Activated CD4-positive, alpha-beta memory T cell treated with anti-CD3 and anti-CD28 coated beads, Interleukin-2, amount 10 ng/mL, durations not matched to agents 7 days and 5 days (primary cell): ENCODE results near the gene HASPIN. TPM values are rescaled to one million over a fixed set of nuclear protein-coding genes. Genes with fewer than 3 reads are reported as not detected.

Experiments
- CTCF ChIA-PET: fragments of 350-600 bp; sonication (Branson Sonifier 250); formaldehyde crosslinking; loops from one replicate; lab custom pipeline; 2021; ENCODE audit warnings: antibody characterized with exemption, inconsistent platforms; lab: Charles Lee
- POLR2A ChIA-PET: fragments of 350-600 bp; sonication (Branson Sonifier 250); formaldehyde crosslinking; loops from one replicate; lab custom pipeline; 2021; ENCODE audit warnings: antibody characterized with exemption; lab: Charles Lee
- DNase-seq: peaks from one replicate; pipeline ENCODE4 v3.0.0-alpha.2; 2020
- H3K27ac Mint-ChIP-seq: one replicate; pipeline ENCODE4 v1.8.0; 2021; ENCODE audit warnings: mild to moderate bottlenecking, mixed read lengths
- H3K27me3 Mint-ChIP-seq: one replicate; pipeline ENCODE4 v1.8.0; 2021; ENCODE audit warnings: mixed read lengths
- H3K36me3 Mint-ChIP-seq: one replicate; pipeline ENCODE4 v1.8.0; 2021; ENCODE audit warnings: low read depth, mixed read lengths
- H3K4me1 Mint-ChIP-seq: one replicate; pipeline ENCODE4 v1.8.0; 2021; ENCODE audit warnings: mixed read lengths
- H3K4me3 Mint-ChIP-seq: one replicate; pipeline ENCODE4 v1.8.0; 2021; ENCODE audit warnings: mild to moderate bottlenecking, mixed read lengths
- H3K9me3 Mint-ChIP-seq: one replicate; pipeline ENCODE4 v1.8.0; 2021; ENCODE audit warnings: mixed read lengths
- total RNA-seq, 2 experiments: library from RNA; stranded (reverse); gene quantifications; one replicate each; pipeline ENCODE4 v1.2.3, GENCODE V29; 2021

HASPIN gene
- total RNA-seq, 2 experiments from 2014 or later = 23.8 to 25.2 TPM

GRCh38 chr17:3744014-3744413, 20.3 kb downstream of the HASPIN start:
- peaks cover 4% of the 10 kb centered on the region for H3K27me3 Mint-ChIP-seq
- no peak overlapping the region for H3K27ac Mint-ChIP-seq
- peaks cover 32% of the 10 kb centered on the region for H3K4me1 Mint-ChIP-seq
- DNase-seq = no peak
- H3K36me3 Mint-ChIP-seq = no peaks in the 10 kb centered on the region
- ChIA-PET CTCF (no interaction called here), POLR2A (no interaction called here)
- no peak overlapping the region for H3K4me3 Mint-ChIP-seq
- no peaks in the 10 kb centered on the region for H3K9me3 Mint-ChIP-seq

DNA sequence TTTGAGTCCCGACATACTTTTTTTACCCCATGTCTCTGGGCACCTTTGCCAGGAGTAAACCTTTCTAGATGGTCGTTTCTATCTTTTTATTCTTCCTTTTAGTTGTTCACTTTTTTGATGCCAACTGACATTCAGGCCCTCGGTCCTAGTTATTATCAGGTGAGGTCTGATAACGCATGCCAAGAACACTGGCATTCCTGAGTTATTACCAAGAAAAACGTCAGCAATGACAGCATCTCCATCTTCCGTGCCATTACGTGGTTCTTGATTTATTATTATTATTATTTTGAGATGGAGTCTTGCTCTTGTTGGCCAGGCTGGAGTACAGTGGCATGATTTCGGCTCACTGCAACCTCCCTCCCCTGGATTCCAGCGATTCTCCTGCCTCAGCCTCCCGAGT, 21.4 kb downstream of the HASPIN start:
- ChIA-PET POLR2A (no interaction called here), CTCF (no interaction called here)
- DNase-seq = no peak
- Mint-ChIP-seq H3K27ac (no peak overlapping the region), H3K9me3 (no peaks in the 10 kb centered on the region), H3K36me3 (no peaks in the 10 kb centered on the region), H3K4me1 (peaks cover 26% of the 10 kb centered on the region), H3K27me3 (peaks cover 4% of the 10 kb centered on the region), H3K4me3 (no peak overlapping the region)

- Mint-ChIP-seq H3K36me3 (no peaks in the 10 kb centered on the region), H3K4me3 (no peak overlapping the region), H3K27ac (no peak overlapping the region), H3K4me1 (peaks cover 35% of the 10 kb centered on the region), H3K9me3 (no peaks in the 10 kb centered on the region), H3K27me3 (peaks cover 4% of the 10 kb centered on the region)
- POLR2A ChIA-PET = interaction anchor here (1.5 kb wide), 1 partner anchor 10 kb away, joined by 3 read pairs; no protein-coding TSS in a partner anchor
- DNase-seq = no peak
- CTCF ChIA-PET = interaction anchor here (1.6 to 3.2 kb wide), 2 partner anchors 10 to 80 kb away, joined by 3 to 16 read pairs; no protein-coding TSS in a partner anchor
Measured at GRCh38 chr17:3747805-3748204, 24.1 kb downstream of the HASPIN start.

DNA sequence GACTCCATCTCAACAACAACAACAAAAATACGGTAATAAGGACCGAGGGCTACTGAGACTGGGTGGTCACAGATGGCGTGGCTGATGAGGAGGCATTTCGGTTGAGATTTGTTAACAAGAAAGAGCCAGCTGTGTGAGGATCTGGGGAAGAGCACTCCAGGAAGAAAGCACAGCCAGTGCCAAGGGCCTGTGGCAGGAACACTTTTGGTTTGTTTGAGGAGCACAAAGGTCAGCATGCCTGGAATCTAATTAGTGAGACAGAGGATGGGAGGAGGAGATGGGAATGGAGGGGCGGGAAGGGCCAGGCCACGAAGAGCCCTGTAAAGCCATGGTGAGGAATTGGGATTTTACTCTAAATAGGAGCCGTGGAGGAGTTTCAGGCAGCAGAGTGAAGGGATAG, 24.9 kb downstream of the HASPIN start:
- Mint-ChIP-seq H3K9me3 (no peaks in the 10 kb centered on the region), H3K4me3 (no peak overlapping the region)

DNA sequence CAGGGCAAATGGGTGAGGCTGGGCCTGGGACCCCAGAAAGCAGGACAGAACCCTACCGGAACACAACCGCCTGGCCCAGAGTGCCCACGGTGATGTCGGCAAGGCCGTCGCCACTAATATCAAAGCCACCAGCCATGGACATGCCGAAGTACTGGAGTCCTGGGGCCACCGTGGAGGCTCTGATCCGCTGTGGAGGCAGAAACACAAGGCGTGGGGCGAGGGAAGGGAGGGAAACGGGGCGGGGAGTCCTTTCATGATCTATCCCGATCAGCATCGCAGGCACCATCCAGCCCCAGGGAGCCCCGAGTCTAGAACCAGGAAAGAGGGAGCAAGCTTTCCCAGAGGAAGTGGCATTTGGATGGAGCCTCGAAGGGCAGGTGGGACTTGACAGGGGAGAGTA, 26.6 kb downstream of the HASPIN start:
- H3K27ac Mint-ChIP-seq = no peak overlapping the region
- H3K27me3 Mint-ChIP-seq = peaks cover 4% of the 10 kb centered on the region
- H3K9me3 Mint-ChIP-seq = no peaks in the 10 kb centered on the region
- H3K4me3 Mint-ChIP-seq = no peak overlapping the region
- H3K36me3 Mint-ChIP-seq = no peaks in the 10 kb centered on the region
- peaks cover 46% of the 10 kb centered on the region for H3K4me1 Mint-ChIP-seq
- no peak for DNase-seq
- CTCF ChIA-PET = interaction anchor here (1.0 to 2.1 kb wide), 5 partner anchors 11 to 96 kb away, joined by 3 to 9 read pairs (median 4); partner anchors contain the start of gene NCBP3
- POLR2A ChIA-PET = interaction anchor here (0.6 to 3.7 kb wide), 7 partner anchors 10 to 87 kb away, joined by 3 to 19 read pairs (median 4); partner anchors contain the start of gene P2RX5

More for the DNA sequence above, 24.9 kb downstream of the HASPIN start:
- POLR2A ChIA-PET = interaction anchor here (1.5 kb wide), 1 partner anchor 11 kb away, joined by 3 read pairs; no protein-coding TSS in a partner anchor
- peaks cover 39% of the 10 kb centered on the region for H3K4me1 Mint-ChIP-seq
- H3K36me3 Mint-ChIP-seq = no peaks in the 10 kb centered on the region
- peaks cover 4% of the 10 kb centered on the region for H3K27me3 Mint-ChIP-seq
- CTCF ChIA-PET = interaction anchor here (1.1 to 3.2 kb wide), 2 partner anchors 10 to 12 kb away, joined by 3 to 16 read pairs; no protein-coding TSS in a partner anchor
- DNase-seq = no peak
- H3K27ac Mint-ChIP-seq = no peak overlapping the region

- H3K36me3 Mint-ChIP-seq = no peaks in the 10 kb centered on the region
- ChIA-PET CTCF (interaction anchor here (1.0 to 2.1 kb wide), 4 partner anchors 12 to 95 kb away, joined by 3 to 9 read pairs (median 4); partner anchors contain the start of gene NCBP3), POLR2A (interaction anchor here (0.6 to 3.7 kb wide), 6 partner anchors 10 to 55 kb away, joined by 3 to 19 read pairs (median 6); partner anchors contain the start of gene P2RX5)
- H3K4me3 Mint-ChIP-seq = peak overlapping the region; percentile 73
- peak; percentile 76 for DNase-seq
- H3K27me3 Mint-ChIP-seq = peaks cover 3% of the 10 kb centered on the region
- peaks cover 50% of the 10 kb centered on the region for H3K4me1 Mint-ChIP-seq
- H3K27ac Mint-ChIP-seq = peak overlapping the region; percentile 82
- H3K9me3 Mint-ChIP-seq = no peaks in the 10 kb centered on the region
Measured at GRCh38 chr17:3750926-3751325, 27.2 kb downstream of the HASPIN start.

- ChIA-PET POLR2A (interaction anchor here (1.3 to 3.7 kb wide), 4 partner anchors 9 to 40 kb away, joined by 3 to 19 read pairs (median 5); no protein-coding TSS in a partner anchor), CTCF (interaction anchor here (1.0 to 1.4 kb wide), 2 partner anchors 11 to 94 kb away, joined by 3 to 4 read pairs; partner anchors contain the start of gene NCBP3)
- no peak for DNase-seq
- peaks cover 3% of the 10 kb centered on the region for H3K27me3 Mint-ChIP-seq
- H3K4me1 Mint-ChIP-seq = peaks cover 50% of the 10 kb centered on the region
- H3K9me3 Mint-ChIP-seq = no peaks in the 10 kb centered on the region
- no peaks in the 10 kb centered on the region for H3K36me3 Mint-ChIP-seq
- no peak overlapping the region for H3K27ac Mint-ChIP-seq
- no peak overlapping the region for H3K4me3 Mint-ChIP-seq
Measured at GRCh38 chr17:3751836-3752235, 28.1 kb downstream of the HASPIN start.

DNA sequence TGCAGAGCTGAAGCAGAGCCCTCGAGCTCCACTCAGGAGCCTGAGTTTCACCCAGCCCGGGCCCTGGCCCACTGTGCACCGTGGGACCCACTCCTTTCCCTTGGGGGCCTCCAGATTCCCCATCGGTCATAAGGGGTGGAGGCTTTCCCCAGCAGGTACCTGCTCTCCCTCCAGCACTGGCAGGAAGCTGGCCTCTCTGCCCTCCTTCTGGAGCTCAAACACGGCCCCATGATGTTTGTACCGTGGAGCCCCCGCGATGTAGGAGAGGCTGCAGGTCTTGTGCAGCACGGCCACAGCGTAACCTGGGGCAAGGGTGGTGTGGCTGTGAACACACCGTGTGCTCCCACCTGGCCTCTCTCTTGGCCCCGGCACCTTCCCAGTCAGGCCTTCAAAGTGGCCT, 29.9 kb downstream of the HASPIN start:
- no peaks in the 10 kb centered on the region for H3K36me3 Mint-ChIP-seq
- CTCF ChIA-PET = no interaction called here
- DNase-seq = no peak
- no peak overlapping the region for H3K4me3 Mint-ChIP-seq
- no peak overlapping the region for H3K27ac Mint-ChIP-seq
- no peaks in the 10 kb centered on the region for H3K9me3 Mint-ChIP-seq
- peaks cover 3% of the 10 kb centered on the region for H3K27me3 Mint-ChIP-seq
- peaks cover 49% of the 10 kb centered on the region for H3K4me1 Mint-ChIP-seq
- POLR2A ChIA-PET = interaction anchor here (1.4 to 1.8 kb wide), 2 partner anchors 11 to 43 kb away, joined by 4 read pairs; no protein-coding TSS in a partner anchor

DNA sequence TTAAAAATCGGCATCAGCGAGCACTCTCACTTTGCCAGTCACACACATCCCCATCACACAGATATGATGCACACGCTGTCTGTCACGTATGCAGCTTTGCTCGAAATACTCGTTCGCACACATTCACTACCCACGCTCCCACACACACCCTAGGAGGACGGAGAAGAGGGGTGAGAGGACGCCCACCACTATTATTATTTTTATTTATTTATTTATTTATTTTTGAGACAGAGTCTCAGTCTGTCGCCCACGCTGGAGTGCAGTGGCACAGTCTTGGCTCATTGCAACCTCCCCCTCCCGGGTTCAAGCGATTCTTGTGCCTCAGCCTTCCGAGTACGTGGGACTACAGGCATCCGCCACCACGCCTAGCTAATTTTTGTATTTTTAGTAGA, 30.4 kb downstream of the HASPIN start:
- DNase-seq = no peak
- H3K27me3 Mint-ChIP-seq = no peaks in the 10 kb centered on the region
- ChIA-PET CTCF (no interaction called here), POLR2A (interaction anchor here (1.4 kb wide), 1 partner anchor 43 kb away, joined by 4 read pairs; no protein-coding TSS in a partner anchor)
- H3K36me3 Mint-ChIP-seq = no peaks in the 10 kb centered on the region
- peaks cover 45% of the 10 kb centered on the region for H3K4me1 Mint-ChIP-seq
- H3K27ac Mint-ChIP-seq = no peak overlapping the region
- H3K9me3 Mint-ChIP-seq = peaks cover under 1% of the 10 kb centered on the region
- no peak overlapping the region for H3K4me3 Mint-ChIP-seq

DNA sequence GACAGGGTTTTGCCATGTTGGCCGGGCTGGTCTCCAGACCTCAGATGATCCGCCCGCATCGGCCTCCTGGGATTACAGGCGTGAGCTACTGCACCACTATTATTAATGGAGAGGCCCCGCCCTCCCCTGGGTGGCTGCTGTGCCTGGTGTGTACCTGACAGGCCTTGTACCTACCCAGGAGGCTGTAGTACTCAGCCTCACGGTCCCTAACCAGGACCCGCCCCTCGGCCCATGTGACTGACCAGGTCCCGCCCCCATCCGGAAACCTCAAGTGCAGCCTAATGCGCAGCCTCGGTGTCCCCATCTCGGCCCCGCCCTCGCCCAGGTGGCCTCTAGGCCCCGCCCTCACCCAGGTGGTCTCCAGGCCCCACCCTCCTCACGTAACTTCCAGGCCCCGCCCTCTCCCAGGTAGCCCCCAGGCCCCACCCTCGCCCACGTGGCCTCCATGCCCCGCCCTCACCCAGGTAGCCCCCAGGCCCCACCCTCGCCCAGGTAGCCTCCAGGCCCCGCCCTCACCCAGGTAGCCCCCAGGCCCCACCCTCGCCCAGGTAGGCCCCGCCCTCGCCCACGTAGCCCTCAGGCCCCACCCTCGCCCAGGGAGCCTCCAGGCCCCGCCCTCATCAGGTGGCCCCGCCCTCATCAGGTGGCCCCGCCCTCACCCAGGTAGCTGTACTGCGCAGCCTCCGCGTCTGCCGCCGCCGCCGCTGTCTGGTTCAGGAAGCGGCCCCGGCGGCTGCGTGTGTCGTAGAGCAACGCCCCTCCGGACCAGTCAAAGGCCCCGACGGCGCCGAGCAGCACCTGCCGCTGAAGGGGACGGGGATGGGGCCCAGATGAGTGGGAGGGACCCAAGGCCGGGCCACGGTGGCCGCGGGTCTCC, 31.0 kb downstream of the HASPIN start:
- POLR2A ChIA-PET = no interaction called here
- peak; percentile 74 for DNase-seq
- Mint-ChIP-seq H3K27ac (no peak overlapping the region), H3K27me3 (no peaks in the 10 kb centered on the region), H3K4me3 (no peak overlapping the region), H3K4me1 (peaks cover 43% of the 10 kb centered on the region), H3K36me3 (peaks cover 6% of the 10 kb centered on the region), H3K9me3 (peaks cover 5% of the 10 kb centered on the region)
- CTCF ChIA-PET = interaction anchor here (1.6 kb wide), 1 partner anchor 17 kb away, joined by 4 read pairs; no protein-coding TSS in a partner anchor

- Mint-ChIP-seq H3K4me1 (peaks cover 38% of the 10 kb centered on the region), H3K36me3 (peaks cover 11% of the 10 kb centered on the region), H3K4me3 (peak overlapping the region; percentile 31), H3K9me3 (peaks cover 10% of the 10 kb centered on the region), H3K27ac (no peak overlapping the region), H3K27me3 (no peaks in the 10 kb centered on the region)
- CTCF ChIA-PET = interaction anchor here (0.8 to 1.6 kb wide), 4 partner anchors 12 to 73 kb away, joined by 3 to 4 read pairs (median 3); no protein-coding TSS in a partner anchor
- POLR2A ChIA-PET = interaction anchor here (1.0 kb wide), 1 partner anchor 11 kb away, joined by 4 read pairs; no protein-coding TSS in a partner anchor
- DNase-seq = no peak
Measured at GRCh38 chr17:3755335-3756030, 31.8 kb downstream of the HASPIN start.

GRCh38 chr17:3759597-3760216, 36.0 kb downstream of the HASPIN start:
- no peak for DNase-seq
- Mint-ChIP-seq H3K4me1 (peaks cover 45% of the 10 kb centered on the region), H3K27me3 (no peaks in the 10 kb centered on the region), H3K27ac (no peak overlapping the region), H3K9me3 (peaks cover 18% of the 10 kb centered on the region), H3K36me3 (peaks cover 17% of the 10 kb centered on the region), H3K4me3 (no peak overlapping the region)
- CTCF ChIA-PET = interaction anchor here (3.2 kb wide), 1 partner anchor 22 kb away, joined by 13 read pairs; no protein-coding TSS in a partner anchor
- POLR2A ChIA-PET = no interaction called here
